GM18520 (cell line): ENCODE data around the gene ENO1.

ENCODE experiments used
- ATAC-seq: cut with Tn5 transposase; IDR thresholded peaks from one replicate; pipeline ENCODE4 v1.9.1; 2021; ENCODE audit not compliant: unreplicated experiment

Gene ENO1

DNA sequence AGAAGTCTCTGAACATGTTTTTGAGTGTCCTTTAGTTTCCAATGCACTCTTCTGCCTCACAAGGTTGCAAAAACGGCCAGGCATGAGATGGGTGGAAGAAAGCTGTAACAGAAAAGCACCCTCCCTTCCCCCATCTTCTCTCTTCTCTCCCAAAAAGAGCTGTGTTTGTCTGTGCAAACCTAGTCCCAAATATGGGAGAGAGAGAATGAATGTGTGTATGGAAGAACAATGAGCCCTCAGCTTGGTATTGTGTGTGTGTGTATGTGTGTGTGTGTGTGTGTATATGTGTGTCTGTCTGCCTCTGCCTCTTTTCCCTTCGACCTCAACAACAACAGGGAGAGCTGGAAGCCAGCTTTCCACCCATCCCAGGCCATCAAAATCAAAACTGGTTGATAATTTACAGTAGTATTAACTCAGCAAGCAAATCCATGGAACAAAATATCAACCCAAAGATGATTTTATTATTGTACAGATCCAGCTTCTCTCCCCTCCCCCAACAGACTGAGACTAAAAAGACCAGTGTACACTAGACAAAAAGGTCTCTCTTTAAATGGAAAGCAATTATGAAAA, 62.8 kb downstream of the ENO1 start:
- no peak for ATAC-seq

- ATAC-seq: no peak
Observed at GRCh38 chr1:8814865-8815264, 63.6 kb downstream of the ENO1 start.

GRCh38 chr1:8813991-8814390, 64.5 kb downstream of the ENO1 start:
- ATAC-seq: no peak

DNA sequence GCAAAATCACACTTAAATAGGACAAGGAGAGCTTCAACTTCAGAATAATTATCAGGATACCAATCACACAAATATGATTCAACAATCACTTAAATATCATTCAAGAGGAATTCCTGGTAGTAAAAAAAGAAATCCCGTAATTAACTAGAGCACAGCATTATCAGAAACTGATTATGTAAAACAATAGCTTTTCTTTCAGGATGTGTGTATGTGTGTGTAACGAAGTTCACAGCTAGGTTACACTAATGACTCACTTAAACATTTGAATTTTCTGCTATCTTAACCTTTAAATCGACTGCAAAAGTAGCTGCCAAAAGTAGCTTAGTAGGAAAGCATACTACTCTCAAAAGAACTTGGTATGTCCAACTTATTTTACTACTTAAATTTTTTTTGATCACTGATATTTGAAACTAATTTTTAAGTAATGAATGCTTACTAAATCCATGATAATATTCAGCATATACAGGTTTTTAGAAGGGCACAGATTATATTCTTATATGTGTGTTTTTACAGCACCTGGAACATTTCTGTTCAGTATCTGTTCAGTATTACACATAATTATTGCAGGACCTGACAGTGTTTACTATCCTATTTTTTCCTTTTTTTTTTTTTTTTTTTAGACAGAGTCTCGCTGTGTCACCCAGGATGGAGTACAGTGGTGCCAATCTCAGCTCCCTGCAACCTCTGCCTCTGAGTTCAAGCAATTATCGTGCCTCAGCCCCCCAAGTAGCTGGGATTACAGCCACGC, 65.3 kb downstream of the ENO1 start:
- no peak for ATAC-seq

- no peak for ATAC-seq
Observed at GRCh38 chr1:8812081-8812480, 66.4 kb downstream of the ENO1 start.
